Measurements from ENCODE around the gene PRDM10.
A peak's percentile ranks its signal among the peaks of the same experiment; 100 is the strongest.

GRCh38 chr11:130001461-130002351 is 929 bp downstream of the PRDM10 start:
- TF ChIP-seq, protein P1, sequence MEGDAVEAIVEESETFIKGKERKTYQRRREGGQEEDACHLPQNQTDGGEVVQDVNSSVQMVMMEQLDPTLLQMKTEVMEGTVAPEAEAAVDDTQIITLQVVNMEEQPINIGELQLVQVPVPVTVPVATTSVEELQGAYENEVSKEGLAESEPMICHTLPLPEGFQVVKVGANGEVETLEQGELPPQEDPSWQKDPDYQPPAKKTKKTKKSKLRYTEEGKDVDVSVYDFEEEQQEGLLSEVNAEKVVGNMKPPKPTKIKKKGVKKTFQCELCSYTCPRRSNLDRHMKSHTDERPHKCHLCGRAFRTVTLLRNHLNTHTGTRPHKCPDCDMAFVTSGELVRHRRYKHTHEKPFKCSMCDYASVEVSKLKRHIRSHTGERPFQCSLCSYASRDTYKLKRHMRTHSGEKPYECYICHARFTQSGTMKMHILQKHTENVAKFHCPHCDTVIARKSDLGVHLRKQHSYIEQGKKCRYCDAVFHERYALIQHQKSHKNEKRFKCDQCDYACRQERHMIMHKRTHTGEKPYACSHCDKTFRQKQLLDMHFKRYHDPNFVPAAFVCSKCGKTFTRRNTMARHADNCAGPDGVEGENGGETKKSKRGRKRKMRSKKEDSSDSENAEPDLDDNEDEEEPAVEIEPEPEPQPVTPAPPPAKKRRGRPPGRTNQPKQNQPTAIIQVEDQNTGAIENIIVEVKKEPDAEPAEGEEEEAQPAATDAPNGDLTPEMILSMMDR (IDR thresholded peaks at IDR 0.05), result no peak
- TF ChIP-seq POLR2AphosphoS5 (IDR thresholded peaks at IDR 0.05), result peak; percentile 10 to 13
- no peak for TF ChIP-seq POLR2A (IDR thresholded peaks at IDR 0.05; ENCODE audit: low read depth)
- no peak for TF ChIP-seq EP300 (IDR thresholded peaks at IDR 0.05)
